ENCODE data around the gene MUC5AC. TPM values are rescaled to one million over a fixed set of nuclear protein-coding genes. Genes with fewer than 3 reads are reported as not detected.
"Not testable (repeated sequence)": the region's sequence is repeated elsewhere in the genome, so short reads cannot be mapped to it uniquely, and the experiment has no call there.

The MUC5AC gene
- total RNA-seq, 2 experiments from 2014 or later, result not detected

DNA sequence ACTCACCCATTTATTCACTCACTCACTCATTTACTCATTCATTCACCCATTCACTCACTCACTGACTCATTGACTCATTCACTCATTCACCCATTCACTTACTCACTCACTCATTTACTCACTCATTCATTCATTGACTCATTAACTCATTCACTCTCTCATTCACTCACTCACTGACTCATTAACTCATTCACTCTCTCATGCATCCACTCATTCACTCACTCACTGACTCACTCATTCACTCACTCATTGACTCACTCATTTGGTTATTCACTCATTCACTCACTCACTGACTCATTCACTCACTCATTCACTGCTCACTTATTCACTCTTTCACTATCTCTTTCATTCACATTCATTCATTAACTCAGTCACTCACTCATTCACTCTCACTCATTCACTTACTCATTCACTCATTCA lies 2.5 kb upstream of the MUC5AC start:
- Mint-ChIP-seq H3K4me3 (no peak overlapping the region), H3K4me1 (ENCODE audit: low read depth) (peaks cover 5% of the 10 kb centered on the region), H3K27ac (no peak overlapping the region), H3K27me3 (peaks cover 4% of the 10 kb centered on the region), H3K36me3 (ENCODE audit: low read depth) (no peaks in the 10 kb centered on the region), H3K9me3 (no peaks in the 10 kb centered on the region)
- POLR2A ChIA-PET, result no interaction called here
- DNase-seq (no peak), ATAC-seq (no peak)
- TF ChIP-seq, protein P1, sequence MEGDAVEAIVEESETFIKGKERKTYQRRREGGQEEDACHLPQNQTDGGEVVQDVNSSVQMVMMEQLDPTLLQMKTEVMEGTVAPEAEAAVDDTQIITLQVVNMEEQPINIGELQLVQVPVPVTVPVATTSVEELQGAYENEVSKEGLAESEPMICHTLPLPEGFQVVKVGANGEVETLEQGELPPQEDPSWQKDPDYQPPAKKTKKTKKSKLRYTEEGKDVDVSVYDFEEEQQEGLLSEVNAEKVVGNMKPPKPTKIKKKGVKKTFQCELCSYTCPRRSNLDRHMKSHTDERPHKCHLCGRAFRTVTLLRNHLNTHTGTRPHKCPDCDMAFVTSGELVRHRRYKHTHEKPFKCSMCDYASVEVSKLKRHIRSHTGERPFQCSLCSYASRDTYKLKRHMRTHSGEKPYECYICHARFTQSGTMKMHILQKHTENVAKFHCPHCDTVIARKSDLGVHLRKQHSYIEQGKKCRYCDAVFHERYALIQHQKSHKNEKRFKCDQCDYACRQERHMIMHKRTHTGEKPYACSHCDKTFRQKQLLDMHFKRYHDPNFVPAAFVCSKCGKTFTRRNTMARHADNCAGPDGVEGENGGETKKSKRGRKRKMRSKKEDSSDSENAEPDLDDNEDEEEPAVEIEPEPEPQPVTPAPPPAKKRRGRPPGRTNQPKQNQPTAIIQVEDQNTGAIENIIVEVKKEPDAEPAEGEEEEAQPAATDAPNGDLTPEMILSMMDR (IDR thresholded peaks at IDR 0.05), result no peak
- CTCF ChIA-PET, result no interaction called here
- intact Hi-C loops (cut with micrococcal nuclease), result no loop called here

DNA sequence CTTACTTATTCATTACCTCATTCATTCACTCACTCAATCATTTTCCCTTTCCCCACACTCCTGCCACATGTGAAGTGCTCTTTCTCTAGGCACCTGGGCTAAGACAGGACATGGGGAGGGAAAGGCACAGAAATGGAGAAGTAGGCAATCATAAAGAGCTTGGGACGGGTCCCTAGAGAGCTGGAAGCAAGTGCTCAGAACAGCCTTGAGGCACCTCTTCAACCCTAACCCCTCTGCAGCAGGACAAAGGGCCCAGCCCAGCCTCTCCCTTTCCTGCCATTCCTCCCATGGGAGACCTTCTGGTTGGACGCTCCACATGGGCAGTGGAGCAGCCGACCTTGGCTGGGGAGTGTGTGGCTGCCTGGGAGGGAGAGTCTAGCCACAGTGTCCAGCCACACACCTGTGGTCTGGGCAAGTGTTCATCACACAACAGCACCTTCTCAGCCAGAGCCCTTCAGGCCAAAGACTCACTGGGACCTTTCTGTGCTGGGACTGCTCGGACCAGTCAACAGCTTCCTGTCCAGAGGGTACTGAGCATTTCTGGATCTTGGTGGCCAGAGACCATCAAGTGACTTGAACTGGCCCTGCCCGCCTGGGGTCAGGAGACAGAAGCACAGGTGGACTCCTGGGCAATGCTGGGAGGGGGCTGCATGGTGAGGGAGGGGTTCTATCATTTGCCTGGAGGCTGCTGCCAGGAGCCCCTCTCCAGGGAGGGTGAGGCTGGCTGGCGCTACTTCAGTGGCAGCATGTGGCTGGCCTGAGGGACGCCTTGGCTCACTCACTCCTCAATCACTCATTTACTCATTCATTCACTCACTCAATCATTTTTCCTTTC lies 1.0 kb upstream of the MUC5AC start:
- Mint-ChIP-seq H3K4me1 (ENCODE audit: low read depth) (peaks cover 5% of the 10 kb centered on the region), H3K27ac (no peak overlapping the region), H3K36me3 (ENCODE audit: low read depth) (no peaks in the 10 kb centered on the region), H3K9me3 (no peaks in the 10 kb centered on the region), H3K27me3 (no peaks in the 10 kb centered on the region), H3K4me3 (no peak overlapping the region)
- TF ChIP-seq, protein P1 (IDR thresholded peaks at IDR 0.05), result no peak
- ChIA-PET POLR2A (no interaction called here), CTCF (no interaction called here)
- DNase-seq (no peak), ATAC-seq (no peak)
- intact Hi-C loops (cut with micrococcal nuclease), result no loop called here

DNA sequence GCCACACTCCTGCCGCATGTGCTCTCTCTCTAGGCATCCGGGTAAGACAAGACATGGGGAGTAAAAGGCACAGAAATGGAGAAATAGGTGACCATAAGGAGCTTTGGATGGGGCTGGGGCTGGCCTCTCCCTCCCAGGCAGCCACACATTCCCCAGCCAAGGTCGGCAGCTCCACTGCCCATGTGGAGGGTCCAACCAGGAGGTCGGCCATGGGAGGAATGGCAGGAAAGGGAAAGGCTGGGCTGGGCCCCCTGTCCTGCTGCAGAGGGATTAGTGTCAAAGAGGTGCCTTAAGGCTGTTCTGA lies 460 bp upstream of the MUC5AC start:
- Mint-ChIP-seq H3K4me1 (ENCODE audit: low read depth) (peaks cover 5% of the 10 kb centered on the region), H3K27ac (no peak overlapping the region), H3K4me3 (no peak overlapping the region), H3K36me3 (ENCODE audit: low read depth) (no peaks in the 10 kb centered on the region), H3K9me3 (no peaks in the 10 kb centered on the region), H3K27me3 (no peaks in the 10 kb centered on the region)
- DNase-seq (no peak), ATAC-seq (no peak)
- intact Hi-C loops (cut with micrococcal nuclease), result no loop called here
- ChIA-PET CTCF (no interaction called here), POLR2A (no interaction called here)
- TF ChIP-seq, protein P1 (IDR thresholded peaks at IDR 0.05), result no peak

DNA sequence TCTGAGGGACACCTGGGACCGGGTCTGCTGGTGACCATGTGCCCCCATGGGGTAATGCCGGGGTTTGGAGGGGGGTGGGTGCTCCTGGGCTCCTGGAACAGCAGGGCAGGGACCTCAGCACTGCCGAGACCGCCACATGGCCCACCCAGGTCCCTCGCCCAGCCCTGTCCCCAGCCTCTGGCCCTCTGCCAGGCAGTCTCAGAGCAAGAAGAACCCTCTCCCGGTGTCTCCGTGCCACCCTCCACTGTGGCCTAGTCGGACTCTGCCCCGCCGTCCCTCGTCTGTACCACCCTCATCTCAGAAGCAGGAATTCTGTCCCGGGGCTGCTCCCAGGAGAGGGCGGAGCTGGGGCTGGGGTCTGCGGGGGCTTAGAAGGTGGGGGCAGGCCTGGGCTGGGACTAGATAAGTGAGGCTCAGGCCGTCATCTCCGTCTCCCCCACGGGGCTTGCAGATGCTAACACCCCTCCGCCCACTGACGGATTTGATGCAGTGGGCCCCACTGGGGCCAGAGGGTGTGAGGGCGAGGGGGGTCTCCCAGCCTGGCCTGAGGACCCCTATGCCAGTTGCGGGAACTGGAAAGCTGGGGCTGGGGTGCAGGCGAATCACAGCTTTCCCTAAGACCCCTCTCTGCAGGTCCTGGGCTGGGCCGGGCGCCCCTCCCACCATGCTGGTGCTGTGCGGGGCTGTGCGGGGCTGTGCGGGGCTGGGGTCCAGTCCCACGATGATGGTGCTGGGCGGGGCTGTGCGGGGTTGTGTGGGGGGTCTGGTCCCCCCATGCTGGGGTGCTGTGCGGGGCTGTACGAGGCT lies 1.1 kb downstream of the MUC5AC start:
- intact Hi-C loops (cut with micrococcal nuclease), result no loop called here
- CTCF ChIA-PET, result no interaction called here
- H3K4me3 Mint-ChIP-seq, result no peak overlapping the region
- TF ChIP-seq, protein P1 (IDR thresholded peaks at IDR 0.05), result no peak
- POLR2A ChIA-PET, result no interaction called here
- H3K36me3 Mint-ChIP-seq (ENCODE audit: low read depth), result no peaks in the 10 kb centered on the region
- DNase-seq (no peak), ATAC-seq (no peak)
- H3K27me3 Mint-ChIP-seq, result no peaks in the 10 kb centered on the region
- no peaks in the 10 kb centered on the region for H3K9me3 Mint-ChIP-seq
- H3K27ac Mint-ChIP-seq, result no peak overlapping the region
- no peaks in the 10 kb centered on the region for H3K4me1 Mint-ChIP-seq (ENCODE audit: low read depth)

DNA sequence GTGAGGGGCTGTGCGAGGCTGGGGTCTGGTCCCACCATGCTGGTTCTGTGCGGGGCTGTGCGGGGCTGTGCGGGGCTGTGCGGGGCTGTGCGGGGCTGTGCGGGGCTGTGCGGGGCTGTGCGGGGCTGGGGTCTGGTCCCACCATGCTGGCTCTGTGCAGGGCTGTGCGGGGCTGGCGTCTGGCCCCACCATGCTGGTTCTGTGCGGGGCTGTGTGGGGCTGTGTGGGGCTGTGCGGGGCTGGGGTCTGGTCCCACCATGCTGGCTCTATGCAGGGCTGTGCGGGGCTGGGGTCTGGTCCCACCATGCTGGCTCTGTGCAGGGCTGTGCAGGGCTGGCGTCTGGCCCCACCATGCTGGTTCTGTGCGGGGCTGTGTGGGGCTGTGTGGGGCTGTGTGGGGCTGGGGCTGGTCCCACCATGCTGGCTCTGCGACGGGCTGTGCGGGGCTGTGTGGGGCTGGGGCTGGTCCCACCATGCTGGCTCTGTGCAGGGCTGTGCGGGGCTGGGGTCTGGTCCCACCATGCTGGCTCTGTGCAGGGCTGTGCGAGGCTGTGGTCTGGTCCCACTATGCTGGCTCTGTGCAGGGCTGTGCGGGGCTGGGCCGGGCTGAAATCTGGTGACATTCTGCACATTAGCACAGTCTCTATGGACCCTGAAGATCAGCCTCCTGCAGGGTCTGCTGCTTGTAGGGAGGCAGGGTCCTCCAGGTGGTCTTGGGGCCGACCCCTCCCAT lies 1.9 kb downstream of the MUC5AC start:
- H3K36me3 Mint-ChIP-seq (ENCODE audit: low read depth); intact Hi-C loops (cut with micrococcal nuclease); DNase-seq; H3K4me1 Mint-ChIP-seq (ENCODE audit: low read depth); H3K4me3 Mint-ChIP-seq; CTCF ChIA-PET; H3K9me3 Mint-ChIP-seq; H3K27ac Mint-ChIP-seq; ATAC-seq; POLR2A ChIA-PET; H3K27me3 Mint-ChIP-seq: not testable (repeated sequence)

Data from activated CD8-positive, alpha-beta T cell treated with anti-CD3 and anti-CD28 coated beads for 36 hours (primary cell).